Activated T-helper 2 cell treated with anti-CD3 and anti-CD28 coated beads, Interferon-gamma antibody, Interleukin-2, Interleukin-4, amounts not matched to agents 10 μg/mL and 5 μg/mL and 100 μg/mL, durations not matched to agents 14 hours and 24 hours and 36 hours (primary cell): ENCODE measurements around the gene MYRF. TPM values are rescaled to one million over a fixed set of nuclear protein-coding genes. Genes with fewer than 3 reads are reported as not detected.

Source experiments
- DNase-seq: peaks from one replicate; pipeline ENCODE4 v3.0.0; 2021; ENCODE audit warnings: low spot score
- H3K27ac Mint-ChIP-seq: one replicate; pipeline ENCODE4 v1.8.0; 2021; ENCODE audit warnings: mixed read lengths
- H3K27me3 Mint-ChIP-seq: one replicate; pipeline ENCODE4 v1.8.0; 2021; ENCODE audit warnings: low read depth, mixed read lengths
- H3K36me3 Mint-ChIP-seq: one replicate; pipeline ENCODE4 v1.8.0; 2021; ENCODE audit warnings: low read depth, mixed read lengths
- H3K4me1 Mint-ChIP-seq: one replicate; pipeline ENCODE4 v1.8.0; 2021; ENCODE audit warnings: low read depth, mixed read lengths
- H3K4me3 Mint-ChIP-seq: one replicate; pipeline ENCODE4 v1.8.0; 2021; ENCODE audit warnings: low read depth, mild to moderate bottlenecking, moderate library complexity, mixed read lengths
- H3K9me3 Mint-ChIP-seq: one replicate; pipeline ENCODE4 v1.8.0; 2021; ENCODE audit warnings: mixed read lengths
- intact Hi-C: fragments of 100-400 bp; cut with micrococcal nuclease; formaldehyde crosslinking; loops from one replicate; pipeline ENCODE4 v1.15.1; 2023
- total RNA-seq: library from RNA; stranded (reverse); gene quantifications from 2 replicates; pipeline ENCODE4 v1.2.3, GENCODE V29; 2022

Gene MYRF
- total RNA-seq, 1 donor from 2014 or later: 1.8 TPM

DNA sequence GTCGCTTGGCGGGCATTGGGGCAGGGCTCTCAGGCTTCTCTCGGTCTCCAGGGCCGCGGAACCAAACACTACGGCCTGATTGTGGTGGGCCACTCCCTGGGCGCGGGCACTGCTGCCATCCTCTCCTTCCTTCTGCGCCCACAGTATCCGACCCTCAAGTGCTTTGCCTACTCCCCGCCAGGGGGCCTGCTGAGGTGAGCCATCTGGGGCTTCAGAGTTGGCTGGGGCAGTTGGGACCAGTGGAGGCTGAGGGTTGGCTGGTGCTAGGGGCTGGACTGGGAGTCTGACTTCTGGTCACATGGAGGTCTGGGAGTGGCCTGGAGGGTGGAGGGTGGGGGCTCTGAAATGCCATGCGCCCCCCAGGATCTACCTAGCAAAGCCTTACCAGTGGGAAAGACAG lies 15.3 kb upstream of the MYRF start:
- DNase-seq: no peak
- H3K27ac Mint-ChIP-seq: no peak overlapping the region
- no peaks in the 10 kb centered on the region for H3K27me3 Mint-ChIP-seq
- intact Hi-C loops: no loop called here
- H3K36me3 Mint-ChIP-seq: no peaks in the 10 kb centered on the region
- H3K4me3 Mint-ChIP-seq: no peak overlapping the region
- peaks cover 4% of the 10 kb centered on the region for H3K4me1 Mint-ChIP-seq
- H3K9me3 Mint-ChIP-seq: no peaks in the 10 kb centered on the region

DNA sequence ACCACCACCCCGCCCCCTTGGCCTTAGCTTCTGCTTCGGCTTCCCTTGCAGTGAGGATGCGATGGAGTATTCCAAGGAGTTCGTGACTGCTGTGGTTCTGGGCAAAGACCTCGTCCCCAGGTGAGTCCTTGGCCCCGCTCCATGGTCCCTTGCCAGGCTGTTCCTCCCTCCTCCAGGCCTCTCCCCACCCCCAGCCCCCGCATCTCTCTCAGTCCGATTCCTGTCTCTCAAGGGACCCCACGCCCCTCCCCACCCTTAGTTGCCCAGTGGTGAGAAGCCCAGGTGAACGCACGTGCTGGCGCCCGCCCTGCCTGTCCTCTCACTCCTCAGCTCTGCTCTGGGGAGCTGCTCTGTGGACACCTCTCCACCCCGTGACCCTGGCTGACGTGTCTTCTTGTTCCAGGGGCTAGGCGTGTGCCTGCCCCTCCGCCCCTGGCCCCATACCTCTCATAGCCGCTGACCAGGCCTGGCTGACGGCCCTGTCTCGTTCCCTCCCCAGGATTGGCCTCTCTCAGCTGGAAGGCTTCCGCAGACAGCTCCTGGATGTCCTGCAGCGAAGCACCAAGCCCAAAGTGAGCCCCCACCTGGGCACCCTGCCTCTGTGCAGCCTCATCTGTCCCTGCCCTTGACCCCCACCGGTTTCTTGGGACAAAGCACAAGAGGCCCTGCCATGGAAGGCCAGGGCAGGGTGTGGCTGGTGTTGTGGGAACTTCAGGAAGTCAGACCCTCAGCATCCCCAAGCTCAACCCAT lies 14.6 kb upstream of the MYRF start:
- H3K36me3 Mint-ChIP-seq: no peaks in the 10 kb centered on the region
- DNase-seq: no peak
- intact Hi-C loops: no loop called here
- H3K4me1 Mint-ChIP-seq: peaks cover 4% of the 10 kb centered on the region
- no peak overlapping the region for H3K4me3 Mint-ChIP-seq
- no peak overlapping the region for H3K27ac Mint-ChIP-seq
- no peaks in the 10 kb centered on the region for H3K27me3 Mint-ChIP-seq
- no peaks in the 10 kb centered on the region for H3K9me3 Mint-ChIP-seq

DNA sequence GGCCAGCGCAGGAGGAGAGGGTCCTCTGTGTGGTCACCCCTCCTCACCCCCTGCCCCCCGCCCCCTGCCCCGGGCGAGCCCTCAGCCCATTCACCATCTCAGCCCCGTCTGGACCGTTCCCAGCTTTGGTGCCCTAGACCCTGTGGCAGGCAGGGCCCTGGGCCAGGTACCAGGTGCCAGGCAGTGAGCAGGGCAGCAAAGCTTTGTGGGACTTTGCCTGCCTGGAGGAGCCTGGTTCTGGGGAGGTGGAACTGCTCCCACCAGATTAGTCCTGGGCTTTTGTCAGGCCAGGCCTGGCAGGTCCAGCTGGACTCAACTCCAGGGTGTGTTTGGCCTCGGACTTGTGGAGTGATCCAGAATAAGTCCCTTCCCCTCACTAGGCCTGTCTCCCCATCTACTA lies 13.7 kb upstream of the MYRF start:
- no peak overlapping the region for H3K27ac Mint-ChIP-seq
- no peaks in the 10 kb centered on the region for H3K36me3 Mint-ChIP-seq
- intact Hi-C loops: no loop called here
- DNase-seq: no peak
- no peaks in the 10 kb centered on the region for H3K27me3 Mint-ChIP-seq
- no peaks in the 10 kb centered on the region for H3K4me1 Mint-ChIP-seq
- no peaks in the 10 kb centered on the region for H3K9me3 Mint-ChIP-seq
- no peak overlapping the region for H3K4me3 Mint-ChIP-seq

- Mint-ChIP-seq H3K27me3 (no peaks in the 10 kb centered on the region), H3K9me3 (no peaks in the 10 kb centered on the region), H3K27ac (no peak overlapping the region), H3K4me1 (no peaks in the 10 kb centered on the region), H3K36me3 (no peaks in the 10 kb centered on the region), H3K4me3 (no peak overlapping the region)
- intact Hi-C loops: no loop called here
- no peak for DNase-seq
These were observed 13.0 kb upstream of the MYRF start for GRCh38 chr11:61739413-61739812.

- Mint-ChIP-seq H3K36me3 (no peaks in the 10 kb centered on the region), H3K4me3 (no peak overlapping the region), H3K4me1 (no peaks in the 10 kb centered on the region), H3K9me3 (no peaks in the 10 kb centered on the region), H3K27me3 (no peaks in the 10 kb centered on the region), H3K27ac (no peak overlapping the region)
- intact Hi-C loops: no loop called here
- no peak for DNase-seq
These were observed 12.5 kb upstream of the MYRF start for GRCh38 chr11:61739966-61740365.

- Mint-ChIP-seq H3K9me3 (no peaks in the 10 kb centered on the region), H3K27me3 (no peaks in the 10 kb centered on the region), H3K36me3 (no peaks in the 10 kb centered on the region), H3K27ac (no peak overlapping the region), H3K4me1 (no peaks in the 10 kb centered on the region), H3K4me3 (no peak overlapping the region)
- no peak for DNase-seq
- intact Hi-C loops: no loop called here
These were observed 10.0 kb upstream of the MYRF start for GRCh38 chr11:61742391-61742790.

DNA sequence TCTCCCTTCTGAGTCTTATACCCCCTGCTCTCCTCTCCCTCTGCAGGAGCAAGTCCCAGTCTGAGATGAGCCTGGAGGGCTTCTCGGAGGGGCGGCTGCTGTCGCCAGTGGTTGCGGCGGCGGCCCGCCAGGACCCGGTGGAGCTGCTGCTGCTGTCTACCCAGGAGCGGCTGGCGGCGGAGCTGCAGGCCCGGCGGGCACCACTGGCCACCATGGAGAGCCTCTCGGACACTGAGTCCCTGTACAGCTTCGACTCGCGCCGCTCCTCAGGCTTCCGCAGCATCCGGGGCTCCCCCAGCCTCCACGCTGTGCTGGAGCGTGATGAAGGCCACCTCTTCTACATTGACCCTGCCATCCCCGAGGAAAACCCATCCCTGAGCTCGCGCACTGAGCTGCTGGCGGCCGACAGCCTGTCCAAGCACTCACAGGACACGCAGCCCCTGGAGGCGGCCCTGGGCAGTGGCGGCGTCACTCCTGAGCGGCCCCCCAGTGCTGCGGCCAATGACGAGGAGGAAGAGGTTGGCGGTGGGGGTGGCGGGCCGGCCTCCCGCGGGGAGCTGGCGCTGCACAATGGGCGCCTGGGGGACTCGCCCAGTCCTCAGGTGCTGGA lies 8.8 kb upstream of the MYRF start:
- Mint-ChIP-seq H3K27me3 (no peaks in the 10 kb centered on the region), H3K27ac (no peak overlapping the region)
- intact Hi-C loops: no loop called here

DNA sequence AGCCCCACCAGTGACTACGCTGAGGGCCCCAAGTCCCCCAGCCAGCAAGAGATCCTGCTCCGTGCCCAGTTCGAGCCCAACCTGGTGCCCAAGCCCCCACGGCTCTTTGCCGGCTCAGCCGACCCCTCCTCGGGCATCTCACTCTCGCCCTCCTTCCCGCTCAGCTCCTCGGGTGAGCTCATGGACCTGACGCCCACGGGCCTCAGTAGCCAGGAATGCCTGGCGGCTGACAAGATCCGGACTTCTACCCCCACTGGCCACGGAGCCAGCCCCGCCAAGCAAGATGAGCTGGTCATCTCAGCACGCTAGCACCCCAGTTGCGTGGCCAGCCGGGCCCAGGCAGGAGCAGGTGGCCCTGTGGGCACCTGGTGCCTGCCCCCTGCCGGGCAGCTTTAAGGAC lies 8.3 kb upstream of the MYRF start:
- Mint-ChIP-seq H3K36me3 (no peaks in the 10 kb centered on the region), H3K9me3 (no peaks in the 10 kb centered on the region), H3K4me3 (no peak overlapping the region), H3K27me3 (peaks cover 1% of the 10 kb centered on the region), H3K27ac (no peak overlapping the region), H3K4me1 (no peaks in the 10 kb centered on the region)
- DNase-seq: no peak
- intact Hi-C loops: no loop called here

More for the DNA sequence above, 8.8 kb upstream of the MYRF start:
- Mint-ChIP-seq H3K4me1 (no peaks in the 10 kb centered on the region), H3K4me3 (no peak overlapping the region), H3K36me3 (no peaks in the 10 kb centered on the region), H3K9me3 (no peaks in the 10 kb centered on the region)
- no peak for DNase-seq

DNA sequence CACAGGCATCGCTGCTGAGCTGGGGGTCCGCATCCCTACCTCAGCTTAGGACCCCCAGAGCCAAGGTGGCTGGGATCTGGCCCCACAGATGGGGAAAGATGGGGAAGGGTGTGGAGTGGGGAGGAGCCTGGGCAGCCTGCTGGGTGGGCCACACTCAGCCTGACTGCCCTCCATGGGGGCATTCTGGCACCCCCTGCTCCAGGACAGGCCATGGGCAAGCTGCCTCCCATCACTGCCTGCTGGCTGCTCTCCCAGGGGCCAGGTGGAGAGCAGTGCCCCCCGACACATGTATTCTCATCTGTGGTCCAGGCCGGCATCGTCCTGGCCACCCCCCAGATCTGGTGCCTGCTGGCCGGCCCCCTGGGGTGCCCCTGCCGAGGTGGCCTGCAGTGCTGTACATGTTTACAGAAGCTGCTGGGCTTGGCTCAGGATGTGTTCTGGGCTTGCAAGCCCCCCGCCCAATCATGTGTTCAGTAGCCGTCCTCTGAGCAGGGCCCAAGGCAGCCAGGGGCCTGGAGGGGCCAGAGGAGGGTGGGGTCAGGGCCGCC lies 7.8 kb upstream of the MYRF start:
- Mint-ChIP-seq H3K27me3 (peaks cover 4% of the 10 kb centered on the region), H3K27ac (no peak overlapping the region), H3K4me3 (no peak overlapping the region), H3K9me3 (no peaks in the 10 kb centered on the region), H3K4me1 (no peaks in the 10 kb centered on the region), H3K36me3 (no peaks in the 10 kb centered on the region)
- no peak for DNase-seq
- intact Hi-C loops: no loop called here

GRCh38 chr11:61745781-61746441 lies 6.5 kb upstream of the MYRF start:
- H3K36me3 Mint-ChIP-seq: no peaks in the 10 kb centered on the region
- no peak overlapping the region for H3K4me3 Mint-ChIP-seq
- intact Hi-C loops: no loop called here
- peaks cover 7% of the 10 kb centered on the region for H3K27me3 Mint-ChIP-seq
- peaks cover under 1% of the 10 kb centered on the region for H3K4me1 Mint-ChIP-seq
- no peak for DNase-seq
- H3K9me3 Mint-ChIP-seq: no peaks in the 10 kb centered on the region
- no peak overlapping the region for H3K27ac Mint-ChIP-seq

DNA sequence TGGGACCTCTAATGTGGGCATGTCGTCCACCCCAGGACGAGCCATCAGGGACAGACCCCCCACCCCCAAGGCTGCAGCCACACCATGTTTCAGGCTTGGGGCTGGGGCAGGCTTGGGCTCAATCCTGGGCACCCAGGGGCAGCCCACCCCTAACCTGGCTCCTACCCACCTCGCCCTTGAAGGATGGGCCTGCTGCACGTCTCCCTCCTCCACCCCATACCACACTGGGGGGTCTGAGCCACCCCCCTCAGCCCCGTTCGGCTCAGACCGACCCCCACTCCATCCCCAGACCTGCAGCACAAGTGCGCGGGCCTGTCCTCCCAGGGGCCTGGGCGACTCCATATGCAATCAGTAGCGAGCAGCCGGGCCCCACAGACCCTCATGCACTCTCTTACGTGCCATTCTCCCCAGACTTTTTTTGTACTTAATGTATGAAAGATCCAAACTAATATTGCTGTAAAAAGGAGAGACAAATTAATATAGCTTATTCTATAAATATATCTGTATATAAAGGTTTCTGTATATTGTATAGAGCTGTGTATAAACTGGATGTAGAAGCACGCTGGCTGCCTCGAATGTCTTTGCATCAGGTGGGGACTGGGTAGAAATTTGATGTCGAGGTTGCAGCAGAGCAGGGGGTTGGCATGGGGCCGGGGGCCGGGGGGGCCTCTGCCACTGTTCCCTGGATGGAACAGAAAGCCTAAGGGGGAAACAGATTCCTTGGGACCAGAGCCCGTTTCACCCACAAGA lies 5.8 kb upstream of the MYRF start:
- Mint-ChIP-seq H3K27ac (no peak overlapping the region), H3K27me3 (peaks cover 12% of the 10 kb centered on the region), H3K4me3 (no peak overlapping the region), H3K9me3 (no peaks in the 10 kb centered on the region), H3K36me3 (no peaks in the 10 kb centered on the region), H3K4me1 (peaks cover 3% of the 10 kb centered on the region)
- no peak for DNase-seq
- intact Hi-C loops: no loop called here

- intact Hi-C loops: no loop called here
- Mint-ChIP-seq H3K27ac (no peak overlapping the region), H3K27me3 (peaks cover 16% of the 10 kb centered on the region), H3K4me3 (no peak overlapping the region), H3K4me1 (peaks cover 3% of the 10 kb centered on the region), H3K36me3 (no peaks in the 10 kb centered on the region), H3K9me3 (no peaks in the 10 kb centered on the region)
- peak; percentile 36 for DNase-seq
These were observed 5.1 kb upstream of the MYRF start for GRCh38 chr11:61747192-61747966.
